HG03469 (cell line): Measurements from ENCODE around the gene SEMA4D.

Experiments
- ATAC-seq: cut with Tn5 transposase; IDR thresholded peaks from one replicate; pipeline ENCODE4 v1.9.1; 2021; ENCODE audit warnings: mild to moderate bottlenecking, moderate library complexity, moderate number of reproducible peaks; ENCODE audit not compliant: unreplicated experiment

The SEMA4D gene

DNA sequence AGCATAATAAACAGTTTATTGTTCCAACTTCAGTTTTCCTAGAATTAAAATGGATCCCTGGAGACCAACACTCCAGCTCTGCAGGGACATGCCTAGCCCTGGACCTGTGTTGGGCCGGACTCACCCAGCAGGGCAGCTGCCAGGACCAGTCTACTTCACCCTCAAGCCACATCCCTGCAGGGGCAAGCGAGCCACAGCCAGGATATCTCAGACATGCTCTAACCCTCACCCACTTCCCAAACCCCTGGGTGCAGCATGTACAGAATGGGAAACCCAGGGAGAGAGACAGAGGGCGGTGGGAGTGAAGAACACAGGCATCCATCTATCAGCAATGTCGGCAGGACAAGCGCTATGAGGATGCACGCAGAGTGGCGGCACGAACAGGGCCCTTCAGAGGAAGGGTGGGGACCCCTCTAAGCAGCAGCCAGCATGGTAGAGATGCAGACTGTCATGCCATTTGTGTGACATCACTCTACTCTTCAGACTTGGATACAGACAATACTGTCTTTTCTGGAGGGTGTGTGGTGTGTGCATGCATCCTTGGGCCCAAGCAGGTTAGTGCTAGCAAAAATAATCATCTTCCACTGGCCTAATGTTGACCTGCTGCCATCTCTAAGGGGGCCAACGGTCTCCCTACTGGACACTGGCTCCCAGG is 83.1 kb downstream of the SEMA4D start:
- no peak for ATAC-seq

DNA sequence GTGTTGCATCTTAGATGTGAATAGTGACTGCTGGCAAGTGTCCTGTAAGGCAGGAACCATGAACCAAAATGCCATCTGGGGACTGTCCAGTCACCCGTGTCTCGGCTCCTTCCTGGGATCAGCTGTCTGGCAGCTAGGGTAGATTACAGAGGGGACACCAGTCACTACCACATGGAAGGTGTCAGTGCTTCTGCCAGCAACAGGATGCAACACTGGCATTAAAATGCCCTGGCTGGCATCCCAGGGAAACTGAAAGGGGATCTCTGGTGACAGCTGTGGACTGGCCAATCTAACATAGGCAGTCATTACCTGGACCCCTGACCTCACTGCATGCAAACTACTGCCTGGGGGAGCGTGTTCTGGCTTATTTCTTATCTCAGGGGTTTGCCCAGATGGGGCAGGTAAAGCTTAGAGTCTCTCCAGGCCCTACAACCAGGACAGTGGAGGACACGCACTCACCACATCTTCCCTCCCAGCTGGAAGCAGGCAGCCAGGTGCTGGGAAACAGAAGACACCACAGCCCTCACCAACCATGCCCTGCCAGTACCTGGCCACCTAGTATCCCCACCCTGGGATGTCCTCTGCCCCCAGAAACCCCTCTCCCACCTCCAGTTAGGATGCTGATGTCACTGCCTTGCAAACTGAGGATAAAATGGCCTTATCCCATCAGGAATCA is 83.8 kb downstream of the SEMA4D start:
- no peak for ATAC-seq

DNA sequence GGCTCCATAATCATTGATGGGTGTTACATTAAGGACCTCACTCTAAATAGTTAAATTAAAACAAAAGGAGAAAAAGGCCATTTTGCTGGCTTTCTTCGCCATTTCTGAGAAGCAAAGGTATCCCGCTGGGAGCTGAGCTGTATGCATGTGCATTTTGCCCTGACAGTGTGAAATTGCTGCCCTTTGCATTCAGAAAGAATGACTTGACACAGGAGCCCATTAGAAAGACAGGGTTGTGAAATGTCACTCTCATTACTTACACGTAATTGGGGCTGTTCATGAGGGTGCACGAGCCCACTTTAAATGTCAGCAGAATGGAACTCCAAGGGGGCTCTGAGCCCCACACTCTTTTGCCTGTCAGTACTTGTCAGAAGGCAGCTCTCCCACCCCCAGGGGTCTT is 85.0 kb downstream of the SEMA4D start:
- no peak for ATAC-seq

DNA sequence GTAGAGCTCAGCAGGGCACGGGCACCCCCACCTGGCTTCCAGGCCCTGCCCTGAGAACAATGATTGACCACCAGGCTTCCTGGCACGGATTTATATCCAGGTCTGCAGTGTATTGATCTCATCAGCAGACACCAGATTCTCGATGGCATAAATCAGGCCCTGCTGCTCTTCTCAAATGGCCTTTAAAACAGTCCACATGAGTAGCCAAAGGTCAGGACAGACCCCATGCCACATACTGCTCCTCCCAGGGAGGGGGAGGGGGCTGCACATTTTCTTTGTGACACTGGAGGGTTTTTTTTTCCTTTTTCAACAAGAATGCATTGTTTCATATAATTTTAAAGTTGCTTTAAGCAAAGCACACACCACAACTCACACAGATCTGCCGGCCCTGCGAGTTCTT is 85.4 kb downstream of the SEMA4D start:
- no peak for ATAC-seq

DNA sequence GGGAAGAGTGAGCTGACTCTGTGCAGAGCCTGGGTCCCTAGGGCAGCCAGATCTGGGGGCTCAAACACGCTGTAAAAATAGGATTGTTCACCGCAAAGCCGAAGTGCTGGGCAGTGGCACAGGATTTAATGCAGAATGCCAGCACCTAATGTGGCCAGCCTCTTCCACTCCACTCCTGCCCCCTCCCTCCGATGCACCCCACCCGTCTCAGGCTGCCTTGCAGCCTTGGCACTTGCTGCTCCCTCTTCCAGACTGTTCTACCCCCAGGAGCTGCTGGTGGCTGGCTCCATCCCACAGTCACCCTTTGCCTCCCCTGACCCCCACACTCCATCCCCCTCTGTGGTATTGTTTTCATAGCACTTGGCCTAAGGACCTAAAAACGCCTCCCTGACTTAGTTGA is 86.2 kb downstream of the SEMA4D start:
- ATAC-seq = no peak

DNA sequence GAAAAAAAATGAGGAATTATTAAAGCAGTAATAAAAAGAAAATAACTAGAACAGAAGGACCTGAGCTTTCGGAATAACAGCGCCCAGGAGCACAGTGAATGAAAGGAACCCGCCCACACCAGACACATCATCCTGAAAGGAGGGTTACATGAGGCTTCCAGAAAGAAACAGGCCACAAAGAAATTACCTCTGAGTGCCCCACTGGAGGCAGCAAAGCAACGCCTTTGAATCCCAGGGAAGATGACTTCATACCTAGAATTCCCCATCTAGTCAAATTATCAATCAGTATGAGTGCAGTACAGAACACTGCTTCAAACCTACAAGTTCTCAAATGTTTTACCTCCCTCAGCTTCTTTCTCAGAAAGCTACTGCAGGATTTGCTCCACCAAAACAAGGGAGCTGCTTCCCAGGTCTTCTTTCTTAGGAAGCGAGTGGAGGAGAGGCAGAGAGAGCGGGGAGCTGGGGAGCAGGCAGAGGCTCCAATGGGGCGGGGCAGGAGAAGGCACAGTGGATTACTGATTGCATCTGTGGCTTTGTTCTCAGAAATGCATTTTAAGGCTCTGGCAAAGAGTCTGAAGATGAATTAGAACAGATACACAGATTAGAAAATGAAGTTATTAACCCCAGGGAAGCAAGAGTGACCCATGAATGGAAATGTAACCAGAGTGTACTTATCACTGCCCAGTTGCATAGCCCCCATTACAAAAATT is 87.1 kb downstream of the SEMA4D start:
- ATAC-seq = no peak

DNA sequence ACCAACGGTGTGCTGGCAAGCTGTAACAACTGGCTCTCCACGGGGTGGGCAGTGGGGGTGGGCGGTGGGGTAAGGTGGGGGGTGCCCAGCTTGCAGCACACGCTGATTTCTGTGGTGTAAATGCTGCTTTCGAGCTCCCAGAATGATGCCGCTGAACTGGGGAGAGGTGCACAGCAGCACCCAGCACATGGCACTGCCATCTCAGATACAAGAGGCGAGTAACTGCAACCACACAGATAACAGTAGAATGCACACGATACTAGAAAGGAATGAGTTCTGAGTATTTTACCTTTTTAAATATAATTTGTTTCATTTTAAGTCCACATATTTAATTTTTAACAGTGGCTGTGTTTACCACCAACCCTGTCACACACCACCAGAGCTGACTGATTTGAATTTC is 87.9 kb downstream of the SEMA4D start:
- ATAC-seq = no peak

DNA sequence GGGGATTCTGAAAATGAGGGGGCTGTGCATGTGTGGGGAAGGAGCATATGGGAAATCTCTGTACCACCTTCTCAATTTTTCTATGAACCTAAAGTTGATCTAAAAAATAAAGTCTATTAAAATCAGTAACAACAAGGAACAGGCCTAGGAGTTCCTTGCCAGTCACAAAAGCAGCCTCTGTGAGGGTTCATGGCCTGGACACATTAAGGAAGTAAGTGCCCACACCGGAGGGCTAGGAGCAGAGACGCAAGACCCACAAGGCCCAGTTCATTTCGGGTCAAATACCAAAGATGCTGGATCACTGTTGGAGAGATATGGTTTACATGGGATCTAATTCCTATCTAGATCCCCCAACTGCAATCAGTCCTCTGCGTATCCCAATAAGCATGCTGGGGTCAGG is 88.4 kb downstream of the SEMA4D start:
- ATAC-seq = no peak

DNA sequence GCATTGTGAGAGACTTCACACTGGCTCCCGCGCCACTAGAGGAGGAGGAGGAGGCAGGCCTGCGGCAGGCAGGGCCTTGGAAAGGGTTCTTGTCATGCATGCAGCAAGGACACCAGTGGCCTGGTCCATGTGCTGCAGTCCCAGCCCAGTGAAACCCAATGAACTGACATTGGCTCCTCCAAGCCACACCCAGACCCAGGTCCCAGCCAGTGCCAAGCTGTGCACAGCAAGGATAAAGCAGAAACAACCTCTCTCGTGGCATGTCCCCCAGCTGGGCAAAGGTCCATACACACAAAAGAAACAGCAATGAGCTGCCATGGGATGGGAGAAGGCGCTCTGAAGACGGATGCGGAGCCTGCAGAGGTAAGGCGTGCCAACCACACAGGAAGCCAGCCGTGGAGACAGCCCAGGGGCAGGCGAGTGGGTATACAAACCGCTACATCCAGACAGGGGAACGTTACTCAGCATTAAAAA is 89.2 kb downstream of the SEMA4D start:
- no peak for ATAC-seq

DNA sequence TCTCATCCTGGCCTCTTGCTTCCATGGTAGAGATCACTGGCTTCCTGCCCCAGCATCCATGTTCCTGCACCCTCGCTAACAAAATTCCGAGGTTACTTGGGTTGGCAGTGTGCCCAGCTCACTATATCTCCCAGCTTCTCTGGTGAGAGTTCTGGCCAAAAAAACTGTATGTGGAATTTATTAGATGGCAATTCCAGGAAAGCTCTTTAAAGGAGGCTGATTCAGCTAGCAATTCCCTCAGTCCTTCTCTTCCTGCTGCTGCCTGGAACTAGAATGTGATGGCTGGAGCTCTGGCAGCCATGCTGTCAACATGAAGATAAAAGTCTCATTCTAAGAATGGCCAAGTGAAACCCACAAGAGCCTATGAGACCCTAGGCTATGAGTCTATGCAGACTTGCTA is 90.8 kb downstream of the SEMA4D start:
- ATAC-seq = no peak

DNA sequence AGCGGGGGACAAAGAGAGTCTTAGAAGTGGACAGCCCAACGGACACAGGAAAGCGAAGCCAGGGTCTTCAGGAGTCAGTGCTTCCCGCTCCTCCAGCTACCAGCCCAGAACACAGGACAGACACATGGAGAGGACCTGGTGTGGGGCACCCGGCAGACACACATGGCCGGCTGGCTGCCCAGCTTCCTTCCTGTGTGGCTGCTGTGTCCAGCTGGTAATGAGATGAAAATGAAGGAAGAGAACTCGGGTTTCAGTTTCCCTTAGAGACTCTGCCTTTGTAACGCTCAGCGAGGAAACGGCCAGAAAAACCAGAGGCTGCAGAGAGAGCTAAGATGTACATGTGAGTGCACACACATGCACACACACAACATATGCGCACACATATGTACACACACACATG is 92.1 kb downstream of the SEMA4D start:
- peak; percentile 32 for ATAC-seq

DNA sequence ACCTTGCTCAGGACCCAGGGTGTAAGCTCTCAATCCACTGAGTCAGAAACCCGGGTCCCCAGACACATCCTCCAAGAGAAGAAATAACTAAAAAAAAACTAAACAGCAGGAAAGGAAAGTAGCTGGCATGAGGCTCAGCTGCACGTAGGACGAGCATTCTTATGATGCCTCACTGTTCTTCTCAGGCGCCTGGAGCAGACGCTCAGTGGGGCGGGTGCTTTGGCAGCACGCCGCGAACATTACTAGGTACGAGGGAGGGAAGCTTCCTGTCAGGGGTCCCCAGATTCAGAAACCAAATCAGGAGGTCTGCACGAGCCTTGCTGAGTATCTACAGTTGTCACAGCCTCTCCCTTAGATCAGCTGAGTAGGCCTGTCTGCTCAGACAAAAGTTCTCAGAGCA is 93.8 kb downstream of the SEMA4D start:
- no peak for ATAC-seq

DNA sequence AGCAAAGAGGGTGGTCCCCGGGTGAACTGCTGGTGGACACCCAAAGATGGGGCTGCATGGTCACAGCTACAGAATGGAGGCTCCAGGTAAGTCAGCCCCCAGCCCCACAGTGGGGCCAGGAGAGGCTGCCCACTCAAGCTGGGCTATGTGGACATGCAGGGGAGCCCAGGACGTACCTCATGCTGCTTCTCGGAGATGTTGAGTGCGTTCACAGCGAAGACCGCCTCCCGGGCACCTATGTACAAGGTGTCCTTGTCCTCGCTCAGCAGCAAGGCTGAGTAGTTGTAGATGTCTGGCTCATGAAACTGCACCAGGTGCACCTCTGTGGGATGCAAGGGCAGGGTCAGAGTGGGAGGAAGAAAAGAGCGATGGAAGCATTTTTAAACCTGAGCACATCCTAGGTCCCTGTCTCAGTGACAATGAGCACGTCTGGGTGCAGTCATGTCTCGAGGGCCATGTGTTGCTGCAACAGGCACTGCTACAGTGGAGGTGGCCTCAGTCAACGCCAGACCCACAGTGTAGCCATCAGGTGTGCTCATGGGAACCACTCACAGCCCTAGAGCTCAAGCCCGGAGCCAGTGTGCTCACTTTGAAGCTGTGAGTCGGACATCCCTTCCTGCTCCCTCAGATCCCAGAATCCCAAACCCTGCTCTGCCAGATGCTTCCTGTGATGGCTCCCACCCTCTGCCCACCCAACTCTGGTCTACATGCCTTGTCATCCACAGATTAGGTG is 95.1 kb downstream of the SEMA4D start:
- no peak for ATAC-seq

DNA sequence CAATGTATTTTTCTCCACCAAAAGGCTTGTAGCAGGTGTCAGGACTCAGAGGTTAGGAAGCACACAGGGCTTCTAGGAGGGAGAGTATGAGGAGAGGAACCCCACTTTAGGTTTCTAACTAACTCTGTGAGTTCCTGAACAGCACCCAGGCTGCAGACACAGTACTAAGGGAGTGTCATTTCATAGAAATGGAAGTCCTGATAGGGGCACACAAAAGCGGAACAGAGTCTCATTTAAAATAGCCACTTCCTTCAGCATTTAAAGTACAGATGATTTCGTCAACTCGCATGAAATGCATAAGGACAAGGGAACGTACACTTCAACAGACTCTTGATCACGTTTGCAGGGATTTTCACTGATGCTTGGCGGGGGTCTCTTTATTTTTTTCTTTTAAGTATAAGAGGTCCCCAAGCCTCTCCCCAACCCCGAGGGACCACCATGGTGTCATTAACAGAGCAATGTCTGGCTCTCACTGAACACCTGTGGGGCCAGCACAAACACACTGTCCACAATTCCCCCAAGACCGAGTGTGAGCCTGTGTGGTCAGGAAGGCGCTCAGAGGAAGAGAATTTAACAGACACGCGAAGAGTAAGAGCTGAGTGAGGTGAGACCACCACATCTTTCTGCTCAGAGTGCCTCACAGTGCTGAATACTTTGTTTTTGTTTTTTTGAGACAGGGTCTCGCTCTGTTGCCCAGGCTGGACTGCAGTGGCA is 97.4 kb downstream of the SEMA4D start:
- peak; percentile 42 for ATAC-seq

DNA sequence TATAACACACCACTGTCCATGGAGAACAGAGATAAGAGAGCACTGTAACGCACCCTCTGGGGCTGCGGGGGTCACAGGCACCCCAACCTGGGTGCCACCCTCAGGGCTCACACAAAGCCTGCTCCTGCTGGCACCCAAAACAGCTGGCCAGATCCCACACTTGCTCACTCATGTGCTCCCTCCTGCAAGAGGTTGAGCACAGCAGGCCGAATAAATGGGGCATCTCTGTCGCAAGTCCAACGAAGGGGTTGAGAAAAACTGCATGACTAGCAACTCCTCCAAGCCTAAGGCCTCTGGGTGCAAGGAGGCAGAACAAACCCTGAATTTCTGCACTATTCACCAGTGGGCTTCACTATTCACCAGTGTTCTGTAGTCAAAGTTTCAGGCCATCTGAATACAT is 99.3 kb downstream of the SEMA4D start:
- no peak for ATAC-seq

DNA sequence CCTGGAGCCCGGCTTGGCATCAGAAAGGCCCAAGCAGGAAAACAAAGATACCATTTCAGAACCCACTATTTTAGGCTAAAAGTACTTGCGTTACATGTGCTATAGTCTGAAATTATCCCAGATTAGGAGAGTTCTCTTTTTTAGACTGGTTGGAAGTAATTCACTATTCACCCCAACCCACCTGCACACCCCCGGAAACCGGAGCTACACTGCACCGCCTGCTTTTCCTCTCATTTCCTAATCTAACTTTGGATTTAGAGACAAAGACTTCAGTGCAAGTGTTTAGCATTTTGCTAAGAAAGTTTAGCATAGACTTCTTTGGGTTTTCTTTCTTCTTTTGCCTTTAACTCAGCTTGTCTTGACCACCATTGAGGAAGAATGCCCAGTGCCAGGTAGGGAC is 100.4 kb downstream of the SEMA4D start:
- ATAC-seq = no peak

DNA sequence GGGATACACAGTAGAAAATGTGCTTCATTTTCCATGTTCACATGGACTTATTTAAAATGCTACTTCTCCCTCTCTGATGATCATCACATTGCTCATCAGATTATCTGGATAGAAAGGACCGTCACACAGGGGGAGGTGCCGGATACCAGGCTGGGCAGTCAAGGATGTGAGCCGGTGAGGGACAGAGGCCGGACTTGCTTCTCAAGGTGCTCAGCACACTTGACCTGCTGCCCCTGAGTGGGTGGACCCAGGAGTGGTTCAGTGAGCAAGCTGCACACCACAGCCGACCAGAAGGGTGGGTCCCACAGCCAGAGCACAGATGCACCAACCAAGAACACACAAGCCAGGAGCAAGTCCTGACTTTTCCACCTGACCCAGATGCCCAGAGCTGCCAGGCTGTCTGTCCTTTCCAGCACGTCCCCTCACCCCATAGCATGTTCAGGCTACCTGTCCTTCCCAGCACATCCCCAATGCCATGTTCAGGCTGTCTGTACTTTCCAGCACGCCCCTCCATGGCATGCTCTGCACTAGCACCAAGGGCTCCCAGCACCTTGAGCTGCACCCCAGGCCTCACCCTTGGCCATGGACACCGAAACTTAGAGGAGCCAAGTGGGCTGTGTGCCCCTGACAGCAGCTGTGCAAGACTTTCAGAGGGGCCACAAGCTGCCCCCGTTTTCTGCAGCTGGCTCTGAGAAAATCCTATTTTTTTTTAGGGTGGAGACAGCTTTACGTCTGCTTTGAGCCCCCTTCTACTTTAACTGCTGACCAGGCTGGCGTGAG is 101.8 kb downstream of the SEMA4D start:
- ATAC-seq = no peak

DNA sequence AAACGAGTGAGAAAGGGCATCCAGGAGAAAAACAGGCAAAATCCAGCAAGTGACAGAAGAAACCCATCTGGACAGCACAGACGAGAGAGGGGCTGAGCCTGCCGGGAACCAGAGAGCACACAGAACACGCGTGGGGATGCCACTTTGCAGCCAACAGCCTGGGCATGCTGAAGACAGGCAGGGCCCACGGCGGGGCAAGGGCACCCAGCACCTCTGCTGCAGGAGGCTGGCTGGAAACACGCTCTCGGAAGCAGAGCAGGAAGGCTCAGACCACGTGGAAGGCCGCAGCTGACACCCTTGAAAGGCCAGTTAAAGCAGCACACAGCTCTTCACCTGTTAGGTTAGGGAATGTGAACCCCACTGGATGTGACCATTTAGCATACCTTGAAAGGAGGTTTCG is 103.5 kb downstream of the SEMA4D start:
- ATAC-seq = no peak

DNA sequence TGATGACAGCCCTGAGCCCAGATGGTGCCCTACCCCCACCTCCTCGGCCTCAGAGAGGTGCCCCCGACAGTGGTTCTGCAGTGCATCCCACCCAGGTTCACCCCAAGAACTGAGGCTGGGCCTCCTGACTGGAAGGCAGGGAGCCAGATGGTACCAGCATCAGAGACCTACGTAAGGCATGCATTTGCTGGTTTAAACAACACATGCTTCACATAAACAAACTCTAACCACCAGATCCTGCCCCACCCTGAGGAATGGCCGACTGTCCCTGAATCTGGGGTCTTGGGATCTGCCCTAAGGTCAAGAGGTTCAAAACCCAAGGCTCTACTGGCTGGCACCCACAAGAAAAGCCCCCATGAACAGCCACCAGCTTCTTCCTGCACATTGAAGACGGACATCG is 106.3 kb downstream of the SEMA4D start:
- no peak for ATAC-seq

DNA sequence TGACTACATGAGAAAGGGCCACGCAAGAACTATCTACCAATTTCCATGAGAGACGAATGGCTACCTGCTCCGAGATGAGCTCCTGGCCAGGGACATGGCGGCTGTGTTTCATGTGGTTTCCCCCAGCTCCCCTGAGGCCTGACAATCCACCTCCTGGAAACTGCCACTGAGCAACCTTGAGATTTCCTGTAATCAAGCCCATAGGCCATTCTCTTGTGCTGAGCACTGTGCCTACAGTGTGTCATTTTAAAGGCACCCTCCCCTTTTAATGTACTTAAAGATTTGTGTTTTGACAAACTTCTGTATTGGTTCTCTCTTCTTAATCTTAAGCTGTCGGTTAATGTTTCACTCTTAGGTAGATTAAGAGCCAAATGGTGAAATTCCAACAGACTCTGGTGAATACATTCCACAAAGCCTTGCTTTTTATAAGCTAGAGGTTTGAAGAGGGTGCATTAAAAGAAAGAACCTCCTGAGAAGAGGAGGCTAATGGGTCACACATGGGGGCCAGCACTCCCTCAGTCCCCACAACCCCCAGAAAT is 107.3 kb downstream of the SEMA4D start:
- ATAC-seq = no peak
